OCI-LY1 (cell line): ENCODE data around the gene DDA1.

Experiments used
- H2AFZ ChIP-seq: fragments of 200-600 bp; sonication (generic), shearing (Covaris generic); 2 replicates; pipeline ENCODE4 v1.6.0; 2014; ENCODE audit warnings: antibody characterized with exemption, mild to moderate bottlenecking, low read length
- H3F3A ChIP-seq: fragments of 200-600 bp; sonication (generic), shearing (Covaris generic); 2 replicates; pipeline ENCODE4 v1.6.0; 2014; ENCODE audit warnings: mild to moderate bottlenecking, antibody characterized with exemption, low read length, moderate library complexity; ENCODE audit not compliant: insufficient read depth
- H3K27ac ChIP-seq: fragments of 200-600 bp; sonication (generic); 2 replicates; pipeline ENCODE4 v1.5.1; 2014; ENCODE audit warnings: low read length, mixed run types, mild to moderate bottlenecking, low read depth; ENCODE audit not compliant: poor library complexity, severe bottlenecking
- H3K27me3 ChIP-seq: fragments of 200-600 bp; sonication (generic); 2 replicates; pipeline ENCODE4 v1.6.0; 2014; ENCODE audit warnings: antibody characterized with exemption, mild to moderate bottlenecking, low read length, moderate library complexity; ENCODE audit not compliant: insufficient read depth
- H3K36me3 ChIP-seq: fragments of 200-600 bp; sonication (generic); 2 replicates; pipeline ENCODE4 v1.6.1; 2014; ENCODE audit warnings: mild to moderate bottlenecking, antibody characterized with exemption, low read length, moderate library complexity, mixed read lengths; ENCODE audit not compliant: insufficient read depth
- H3K4me1 ChIP-seq: fragments of 200-600 bp; sonication (generic); 2 replicates; pipeline ENCODE4 v1.5.1; 2014; ENCODE audit warnings: mild to moderate bottlenecking, low read length, moderate library complexity; ENCODE audit not compliant: insufficient read depth, severe bottlenecking
- H3K4me2 ChIP-seq: fragments of 200-600 bp; sonication (generic), shearing (Covaris generic); 2 replicates; pipeline ENCODE4 v1.6.1; 2014; ENCODE audit warnings: low read length
- H3K4me3 ChIP-seq: fragments of 200-600 bp; sonication (generic); 2 replicates; pipeline ENCODE4 v1.5.1; 2014; ENCODE audit warnings: low read length, low read depth, mild to moderate bottlenecking, mixed read lengths; ENCODE audit not compliant: poor library complexity, severe bottlenecking
- H3K79me2 ChIP-seq: fragments of 200-600 bp; shearing (Covaris generic); 2 replicates; pipeline ENCODE4 v1.6.1; 2016; ENCODE audit warnings: mixed run types, low read length, mixed read lengths; ENCODE audit not compliant: insufficient read depth
- H3K9ac ChIP-seq: fragments of 200-600 bp; sonication (generic), shearing (Covaris generic); 2 replicates; pipeline ENCODE4 v1.6.1; 2014; ENCODE audit warnings: mild to moderate bottlenecking, low read length, mixed read lengths
- H3K9me2 ChIP-seq: fragments of 200-600 bp; sonication (generic), shearing (Covaris generic); 2 replicates; pipeline ENCODE4 v1.6.1; 2014; ENCODE audit warnings: low read depth, mild to moderate bottlenecking, low read length, mixed read lengths
- H3K9me3 ChIP-seq: fragments of 200-600 bp; shearing (Covaris generic); 2 replicates; pipeline ENCODE4 v1.6.1; 2014; ENCODE audit warnings: low read length, mixed read lengths
- H4K20me1 ChIP-seq: fragments of 200-600 bp; sonication (generic), shearing (Covaris generic); 2 replicates; pipeline ENCODE4 v1.6.0; 2016; ENCODE audit warnings: mild to moderate bottlenecking, low read length; ENCODE audit not compliant: insufficient read depth
- EZH2 ChIP-seq: fragments of 200-600 bp; sonication (generic), shearing (Covaris generic); IDR thresholded peaks from 2 replicates; pipeline ENCODE4 v1.8.0; 2017; ENCODE audit warnings: borderline replicate concordance, mixed run types, mild to moderate bottlenecking, antibody characterized with exemption, low read length, moderate library complexity, mixed read lengths
- TF ChIP-seq, protein P1 (sequence below): fragments of 200-600 bp; sonication (generic), shearing (Covaris generic); IDR thresholded peaks from 2 replicates; pipeline ENCODE4 v1.5.1; 2017; ENCODE audit warnings: mild to moderate bottlenecking, antibody characterized with exemption, low read length, moderate library complexity, mixed read lengths

The DDA1 gene

DNA sequence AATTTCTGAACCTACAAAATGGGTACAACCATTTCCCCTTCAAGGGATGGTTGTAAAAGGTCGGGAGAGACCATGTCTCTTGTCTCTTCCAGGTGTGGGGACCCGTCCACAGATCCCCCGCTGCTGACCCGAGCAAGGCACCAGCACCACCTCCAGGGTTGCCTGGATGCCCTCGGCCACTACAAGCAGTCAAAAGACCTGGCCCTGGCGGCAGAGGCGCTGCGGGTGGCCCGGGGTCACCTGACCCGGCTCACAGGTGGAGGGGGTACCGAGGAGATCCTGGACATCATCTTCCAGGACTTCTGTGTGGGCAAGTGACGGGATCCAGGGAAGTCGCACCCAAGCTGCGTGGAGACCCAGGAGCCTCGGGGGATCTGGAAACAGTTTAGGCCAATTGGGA, 32.0 kb downstream of the DDA1 start:
- Histone ChIP-seq H4K20me1 (no peaks in the 10 kb centered on the region), H3K4me1 (peaks cover 17% of the 10 kb centered on the region), H2AFZ (no peak overlapping the region), H3K27ac (no peak overlapping the region), H3K9ac (no peak overlapping the region), H3K4me2 (no peak overlapping the region), H3K4me3 (no peak overlapping the region), H3K36me3 (peaks cover 38% of the 10 kb centered on the region), H3K27me3 (no peaks in the 10 kb centered on the region), H3K9me2 (no peaks in the 10 kb centered on the region), H3K79me2 (no peaks in the 10 kb centered on the region), H3K9me3 (no peaks in the 10 kb centered on the region), H3F3A (no peaks in the 10 kb centered on the region; the same call in 1 of the 2 replicates)
- TF ChIP-seq, protein P1, sequence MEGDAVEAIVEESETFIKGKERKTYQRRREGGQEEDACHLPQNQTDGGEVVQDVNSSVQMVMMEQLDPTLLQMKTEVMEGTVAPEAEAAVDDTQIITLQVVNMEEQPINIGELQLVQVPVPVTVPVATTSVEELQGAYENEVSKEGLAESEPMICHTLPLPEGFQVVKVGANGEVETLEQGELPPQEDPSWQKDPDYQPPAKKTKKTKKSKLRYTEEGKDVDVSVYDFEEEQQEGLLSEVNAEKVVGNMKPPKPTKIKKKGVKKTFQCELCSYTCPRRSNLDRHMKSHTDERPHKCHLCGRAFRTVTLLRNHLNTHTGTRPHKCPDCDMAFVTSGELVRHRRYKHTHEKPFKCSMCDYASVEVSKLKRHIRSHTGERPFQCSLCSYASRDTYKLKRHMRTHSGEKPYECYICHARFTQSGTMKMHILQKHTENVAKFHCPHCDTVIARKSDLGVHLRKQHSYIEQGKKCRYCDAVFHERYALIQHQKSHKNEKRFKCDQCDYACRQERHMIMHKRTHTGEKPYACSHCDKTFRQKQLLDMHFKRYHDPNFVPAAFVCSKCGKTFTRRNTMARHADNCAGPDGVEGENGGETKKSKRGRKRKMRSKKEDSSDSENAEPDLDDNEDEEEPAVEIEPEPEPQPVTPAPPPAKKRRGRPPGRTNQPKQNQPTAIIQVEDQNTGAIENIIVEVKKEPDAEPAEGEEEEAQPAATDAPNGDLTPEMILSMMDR = no peak

DNA sequence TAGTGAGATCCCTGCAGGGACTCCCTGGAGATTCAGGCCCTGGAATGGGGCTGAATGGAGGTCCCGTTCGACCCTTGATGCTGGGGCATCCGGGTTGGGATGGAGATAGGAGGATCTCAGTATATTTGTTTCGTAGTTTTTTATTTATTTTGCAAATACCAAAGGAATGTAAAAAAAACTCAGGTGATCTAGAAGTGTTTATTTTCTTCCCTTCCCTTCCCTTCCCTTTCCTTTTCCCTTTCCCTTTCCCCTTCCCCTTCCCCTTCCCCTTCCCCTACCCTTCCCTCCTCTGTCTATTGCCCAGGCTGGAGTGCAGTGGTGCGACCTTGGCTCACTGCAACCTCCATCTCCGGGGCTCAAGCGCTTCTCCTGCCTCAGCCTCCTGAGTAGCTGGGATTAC, 32.5 kb downstream of the DDA1 start:
- Histone ChIP-seq H3K79me2 (no peaks in the 10 kb centered on the region), H3K27me3 (no peaks in the 10 kb centered on the region), H3K9ac (no peak overlapping the region), H4K20me1 (no peaks in the 10 kb centered on the region), H3K9me2 (no peaks in the 10 kb centered on the region), H3K4me2 (no peak overlapping the region), H3F3A (no peaks in the 10 kb centered on the region; the same call in 1 of the 2 replicates), H3K27ac (no peak overlapping the region), H3K9me3 (no peaks in the 10 kb centered on the region), H3K4me1 (peaks cover 15% of the 10 kb centered on the region), H2AFZ (no peak overlapping the region), H3K4me3 (no peak overlapping the region), H3K36me3 (peaks cover 38% of the 10 kb centered on the region)
- TF ChIP-seq, protein P1 = no peak
- no peak for TF ChIP-seq EZH2

DNA sequence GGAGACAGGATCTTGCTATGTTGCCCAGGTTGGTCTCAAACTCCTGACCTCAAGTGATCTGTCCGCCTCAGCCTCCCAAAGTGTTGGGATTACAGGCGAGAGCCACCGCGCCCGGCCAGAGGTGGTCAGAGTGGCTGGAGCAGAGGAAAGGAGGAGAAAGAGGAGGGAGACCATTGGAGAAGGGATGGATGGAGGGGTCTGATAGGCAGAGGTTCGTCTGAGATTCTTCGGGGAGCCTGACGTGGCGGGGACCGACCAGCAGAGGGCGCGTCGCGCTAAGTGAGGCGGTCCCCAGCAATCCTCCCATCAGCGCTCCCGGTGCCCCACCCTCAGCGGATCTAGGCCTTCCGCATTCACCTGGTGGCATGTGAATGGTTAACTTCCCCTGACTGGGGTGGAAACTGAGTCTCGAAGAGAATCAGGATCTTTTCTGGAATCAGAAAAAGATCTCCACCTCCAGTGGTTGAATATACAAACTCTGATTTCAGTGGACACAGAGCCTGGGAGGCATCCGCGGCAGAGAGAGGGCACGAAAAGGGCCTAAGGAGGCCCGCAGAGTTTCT, 36.8 kb downstream of the DDA1 start:
- Histone ChIP-seq H3K27ac (no peak overlapping the region), H3K9ac (no peak overlapping the region), H3F3A (no peaks in the 10 kb centered on the region; the same call in 1 of the 2 replicates), H3K27me3 (no peaks in the 10 kb centered on the region), H3K9me3 (no peaks in the 10 kb centered on the region), H3K79me2 (no peaks in the 10 kb centered on the region), H2AFZ (peak overlapping the region; percentile 54; the same call in 1 of the 2 replicates), H4K20me1 (no peaks in the 10 kb centered on the region), H3K4me3 (no peak overlapping the region), H3K4me2 (peak overlapping the region; percentile 14; the same call in 1 of the 2 replicates), H3K9me2 (no peaks in the 10 kb centered on the region), H3K36me3 (peaks cover 24% of the 10 kb centered on the region), H3K4me1 (peaks cover 4% of the 10 kb centered on the region)
- TF ChIP-seq EZH2 = no peak
- TF ChIP-seq, protein P1 = peak; percentile 92
